Neural progenitor cell (in vitro differentiated cells): Measurements from ENCODE around the gene RAB5B.

Experiments used
- EZH2 ChIP-seq: fragments of 200-600 bp; sonication (generic); IDR thresholded peaks from 2 replicates; pipeline ENCODE4 v1.6.1; 2017; ENCODE audit warnings: antibody characterized with exemption, mild to moderate bottlenecking, moderate library complexity
- EZH2phosphoT487 ChIP-seq: fragments of 200-600 bp; sonication (generic); IDR thresholded peaks from 2 replicates; pipeline ENCODE4 v1.6.1; 2017; ENCODE audit warnings: antibody characterized with exemption
- TF ChIP-seq, protein P1 (sequence below): fragments of 200-600 bp; sonication (generic); IDR thresholded peaks from 2 replicates; pipeline ENCODE4 v1.5.1; 2017; ENCODE audit warnings: antibody characterized with exemption, mild to moderate bottlenecking

GRCh38 chr12:56011509-56012090 is 37.7 kb downstream of the RAB5B start:
- TF ChIP-seq, protein P1, sequence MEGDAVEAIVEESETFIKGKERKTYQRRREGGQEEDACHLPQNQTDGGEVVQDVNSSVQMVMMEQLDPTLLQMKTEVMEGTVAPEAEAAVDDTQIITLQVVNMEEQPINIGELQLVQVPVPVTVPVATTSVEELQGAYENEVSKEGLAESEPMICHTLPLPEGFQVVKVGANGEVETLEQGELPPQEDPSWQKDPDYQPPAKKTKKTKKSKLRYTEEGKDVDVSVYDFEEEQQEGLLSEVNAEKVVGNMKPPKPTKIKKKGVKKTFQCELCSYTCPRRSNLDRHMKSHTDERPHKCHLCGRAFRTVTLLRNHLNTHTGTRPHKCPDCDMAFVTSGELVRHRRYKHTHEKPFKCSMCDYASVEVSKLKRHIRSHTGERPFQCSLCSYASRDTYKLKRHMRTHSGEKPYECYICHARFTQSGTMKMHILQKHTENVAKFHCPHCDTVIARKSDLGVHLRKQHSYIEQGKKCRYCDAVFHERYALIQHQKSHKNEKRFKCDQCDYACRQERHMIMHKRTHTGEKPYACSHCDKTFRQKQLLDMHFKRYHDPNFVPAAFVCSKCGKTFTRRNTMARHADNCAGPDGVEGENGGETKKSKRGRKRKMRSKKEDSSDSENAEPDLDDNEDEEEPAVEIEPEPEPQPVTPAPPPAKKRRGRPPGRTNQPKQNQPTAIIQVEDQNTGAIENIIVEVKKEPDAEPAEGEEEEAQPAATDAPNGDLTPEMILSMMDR = no peak
- no peak for TF ChIP-seq EZH2phosphoT487
- TF ChIP-seq EZH2 = no peak
